Right renal pelvis (tissue), 4 donors: ENCODE results near the gene ADD3. TPM values are rescaled to one million over a fixed set of nuclear protein-coding genes. Genes with fewer than 3 reads are reported as not detected.

Source experiments
- DNase-seq, 4 donors: peaks; one replicate each; pipeline ENCODE4 v3.0.0-alpha.2; 2013; ENCODE audit warnings: low read depth in 4 of 4, low spot score in 3 of 4, missing footprints in 1 of 4
- polyA plus RNA-seq, 4 donors: library from polyadenylated mRNA; unstranded; fragments of 120-200 nt; gene quantifications; one replicate each; pipeline ENCODE4 v1.2.1, GENCODE V29; 2013; ENCODE audit not compliant: insufficient read length in 4 of 4

Gene ADD3
- polyA plus RNA-seq, 4 donors: 227 to 291 (median 272) TPM

- DNase-seq: no peak
These were observed 134.3 kb downstream of the ADD3 start for GRCh38 chr10:110141871-110142635.

- no peak for DNase-seq
These were observed 135.2 kb downstream of the ADD3 start for GRCh38 chr10:110142965-110143364.

DNA sequence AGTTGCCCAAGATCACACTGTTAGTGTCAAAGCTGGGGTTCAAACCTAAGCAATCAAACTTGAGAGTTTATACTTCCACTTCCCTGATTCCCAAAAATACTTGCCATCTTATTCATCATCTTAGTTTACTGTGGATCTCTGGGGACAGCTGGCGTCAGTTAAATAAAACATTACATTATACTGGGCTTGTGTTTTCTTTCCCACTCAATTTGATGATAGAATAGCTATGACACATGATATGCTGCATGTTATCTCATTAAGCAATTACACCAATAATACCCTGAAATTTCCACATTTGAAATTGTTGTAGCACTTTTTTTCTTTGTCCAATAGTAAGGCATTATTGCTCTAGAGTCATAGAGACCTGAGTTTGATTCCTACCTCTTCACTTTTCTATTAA, 136.7 kb downstream of the ADD3 start:
- no peak for DNase-seq

DNA sequence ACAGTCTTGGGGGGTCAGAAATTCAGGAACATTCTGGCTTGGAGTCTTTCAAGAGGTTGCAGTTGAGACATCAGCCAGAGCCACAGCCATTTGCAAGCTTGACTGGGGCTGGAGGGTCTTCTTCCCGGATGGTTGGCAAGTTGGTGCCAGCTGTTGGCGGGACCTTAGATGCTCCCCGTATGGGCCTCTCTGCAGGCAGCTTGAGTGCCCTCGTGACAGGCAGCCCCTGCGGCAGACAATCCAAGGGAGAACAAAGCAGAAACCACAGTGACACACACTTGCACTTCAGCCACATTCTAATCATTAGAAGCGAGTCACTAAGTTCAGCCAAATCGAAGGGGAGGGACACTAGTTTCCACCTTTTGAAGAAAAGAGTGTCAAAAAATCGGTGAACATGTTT, 140.2 kb downstream of the ADD3 start:
- DNase-seq: no peak

DNA sequence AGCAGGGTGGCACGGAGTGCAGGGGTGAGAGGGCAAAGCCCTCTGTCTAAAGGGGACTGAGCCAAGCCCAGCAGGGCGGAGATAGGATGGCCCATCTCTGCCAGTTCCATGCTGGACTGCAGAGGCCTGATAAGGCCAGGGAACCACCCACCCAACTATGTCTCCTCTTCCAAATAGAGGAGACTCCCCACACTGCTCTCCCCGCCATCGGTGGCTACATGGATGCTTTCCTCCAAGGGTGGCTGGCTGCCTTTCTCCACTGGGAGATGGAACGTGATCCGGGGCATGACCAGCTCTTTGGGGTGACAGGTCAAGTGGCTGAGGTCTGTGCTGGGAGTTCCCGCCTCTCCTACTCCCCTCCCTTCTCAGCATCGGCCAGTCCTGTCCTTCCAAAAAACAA, 141.5 kb downstream of the ADD3 start:
- no peak for DNase-seq

GRCh38 chr10:110150046-110150445, 142.3 kb downstream of the ADD3 start:
- DNase-seq: no peak

DNA sequence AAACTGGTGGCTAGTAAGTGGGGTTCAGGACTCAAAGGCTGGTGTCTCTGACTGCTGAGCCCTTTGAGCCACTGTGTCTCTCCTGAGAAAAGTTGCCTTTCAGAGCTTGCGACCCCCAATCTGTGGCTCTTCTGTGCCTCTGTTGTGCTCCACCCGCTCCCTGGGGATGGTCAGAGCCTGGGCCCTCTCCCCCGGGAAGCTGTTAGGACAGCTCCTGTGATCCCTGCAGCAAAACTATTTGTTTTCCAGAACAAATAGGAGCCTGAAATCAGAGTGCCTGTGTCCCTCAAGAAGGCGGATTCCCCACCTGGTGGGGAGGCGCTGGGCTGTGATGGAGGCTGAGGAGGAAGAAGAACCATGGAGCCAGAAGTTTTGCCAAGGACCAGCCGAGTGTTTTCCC, 143.2 kb downstream of the ADD3 start:
- DNase-seq: no peak

DNA sequence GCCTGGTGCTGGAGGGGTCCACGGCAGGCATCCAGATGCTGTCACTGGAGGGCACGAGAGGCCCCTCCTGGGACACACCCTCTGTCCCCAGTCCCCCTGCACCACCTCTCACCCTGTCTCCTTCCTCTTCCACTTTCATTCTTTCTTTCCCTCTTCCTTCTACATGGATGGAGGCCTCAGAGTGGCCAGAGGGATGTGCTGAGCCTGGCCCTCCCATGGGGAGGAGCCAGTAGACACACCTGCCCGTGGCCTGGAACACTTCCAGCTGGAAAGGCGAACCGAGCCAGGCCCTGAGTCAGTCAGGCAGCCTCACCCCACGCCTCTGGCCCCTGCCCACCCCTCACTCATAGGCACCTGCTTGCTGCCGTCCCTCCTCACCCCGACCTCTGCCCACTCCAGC, 143.7 kb downstream of the ADD3 start:
- DNase-seq: no peak

- DNase-seq: no peak
These were observed 144.2 kb downstream of the ADD3 start for GRCh38 chr10:110151971-110152370.

DNA sequence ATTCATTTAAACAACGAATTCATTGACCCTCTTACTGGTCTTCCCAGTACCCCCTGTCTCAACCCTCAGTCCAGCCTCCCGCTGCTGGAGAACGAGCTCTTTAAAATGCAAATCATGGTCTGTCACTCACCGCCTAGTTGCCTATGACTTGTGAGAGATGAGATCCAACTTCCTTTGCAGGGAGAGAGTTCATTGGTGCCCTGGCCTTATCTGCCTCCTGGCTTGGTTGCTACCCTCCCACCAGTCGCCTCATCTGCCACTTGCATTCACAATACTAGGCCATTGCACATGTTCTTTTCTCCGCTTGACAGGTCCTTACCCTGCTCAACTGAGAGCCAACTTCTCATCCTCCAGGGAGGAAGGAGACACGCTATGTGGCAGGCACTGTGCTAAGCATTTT, 145.6 kb downstream of the ADD3 start:
- no peak for DNase-seq

DNA sequence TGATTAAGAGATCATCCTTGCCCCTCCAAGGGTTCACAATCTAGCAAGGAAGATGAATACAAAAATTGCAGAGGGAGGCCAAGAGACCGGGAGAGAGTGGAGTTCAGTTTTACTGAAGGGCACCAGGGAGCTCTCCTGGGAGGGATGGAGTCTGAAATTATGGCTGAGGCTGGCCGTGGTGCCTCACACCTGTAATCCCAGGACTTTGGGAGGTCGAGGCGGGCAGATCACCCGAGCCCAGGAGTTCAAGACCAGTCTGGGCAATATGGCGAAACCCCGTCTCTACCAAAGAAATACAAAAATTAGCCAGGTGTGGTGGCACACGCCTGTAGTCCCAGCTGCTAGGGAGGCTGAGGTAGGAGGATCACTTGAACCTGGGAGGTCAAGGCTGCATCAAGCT, 148.3 kb downstream of the ADD3 start:
- no peak for DNase-seq

GRCh38 chr10:110158051-110159005, 150.5 kb downstream of the ADD3 start:
- DNase-seq: no peak

DNA sequence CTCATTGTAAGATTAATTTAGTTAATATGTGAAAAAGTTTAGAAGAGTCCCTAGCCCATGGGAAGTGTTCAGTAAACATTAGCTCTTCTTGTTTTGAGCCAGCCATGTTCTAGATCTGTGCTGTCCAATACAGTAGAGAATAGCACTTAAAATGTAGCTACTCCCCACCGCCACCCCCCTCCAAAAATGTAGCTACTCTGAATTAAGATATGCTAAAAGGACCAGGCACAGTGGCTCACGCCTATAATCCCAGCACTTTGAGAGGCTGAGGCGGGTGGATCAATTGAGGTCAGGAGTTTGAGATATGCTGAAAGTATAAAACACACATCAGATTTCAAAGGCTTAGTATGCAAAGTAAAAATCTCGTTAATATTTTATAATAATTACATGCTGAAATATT, 152.3 kb downstream of the ADD3 start:
- DNase-seq: no peak

DNA sequence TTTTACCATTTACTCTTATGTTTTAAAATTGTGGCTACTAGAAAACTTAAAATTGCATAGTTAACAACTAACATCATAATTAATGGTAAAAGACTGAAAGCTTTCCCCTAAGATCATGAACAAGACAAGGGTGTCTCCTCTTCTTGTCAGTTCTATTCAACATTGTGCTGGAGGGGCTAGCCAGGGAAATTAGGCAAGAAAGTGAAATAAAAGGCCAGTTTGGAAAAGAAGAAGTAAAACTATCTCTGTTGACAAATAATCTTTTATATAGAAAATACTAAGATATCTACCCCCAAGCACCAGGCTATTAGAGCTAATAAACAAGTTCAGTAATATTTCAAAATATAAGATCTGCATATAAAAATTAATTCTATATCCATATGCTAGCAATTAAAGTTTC, 152.7 kb downstream of the ADD3 start:
- DNase-seq: no peak

GRCh38 chr10:110162741-110163145, 155.0 kb downstream of the ADD3 start:
- no peak for DNase-seq

- no peak for DNase-seq
These were observed 155.5 kb downstream of the ADD3 start for GRCh38 chr10:110163192-110163773.

DNA sequence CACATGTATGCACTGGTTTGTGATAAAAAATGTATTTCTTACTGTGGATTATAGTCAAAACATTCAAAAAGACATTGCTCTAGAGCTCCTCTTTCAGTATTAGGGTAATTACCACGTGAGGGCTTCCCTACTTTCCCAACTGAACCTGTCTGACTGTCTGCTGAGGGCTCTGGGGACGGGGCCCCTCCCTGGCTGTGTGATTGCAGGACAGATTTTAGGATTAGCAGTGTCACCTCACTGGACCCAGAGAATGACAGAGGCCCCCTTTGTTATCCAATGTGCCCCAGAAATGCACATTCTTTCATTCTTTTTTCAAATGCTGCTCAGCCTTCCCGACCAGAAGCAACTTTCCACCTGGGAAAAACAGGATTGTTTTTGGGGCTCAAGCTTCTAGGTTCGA, 156.1 kb downstream of the ADD3 start:
- DNase-seq: no peak

DNA sequence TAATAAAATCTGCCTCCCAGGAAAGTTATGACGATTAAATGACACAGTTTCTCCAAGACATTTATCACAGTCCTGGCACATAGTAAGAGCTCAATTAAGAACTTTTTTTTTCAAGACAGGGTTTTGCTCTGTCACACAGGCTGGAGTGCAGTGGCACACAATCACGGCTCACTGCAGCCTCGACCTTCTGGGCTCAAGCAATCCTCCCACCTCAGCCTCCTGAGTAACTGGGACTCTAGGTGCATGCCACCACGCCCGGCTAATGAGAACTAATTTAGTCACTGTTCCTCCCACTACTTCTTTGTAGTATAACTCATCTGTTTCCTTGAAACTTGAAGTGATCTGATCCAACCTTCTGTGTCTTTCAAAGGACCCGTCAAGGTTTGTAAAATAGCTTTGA, 157.5 kb downstream of the ADD3 start:
- no peak for DNase-seq

- no peak for DNase-seq
These were observed 159.4 kb downstream of the ADD3 start for GRCh38 chr10:110167149-110167548.

DNA sequence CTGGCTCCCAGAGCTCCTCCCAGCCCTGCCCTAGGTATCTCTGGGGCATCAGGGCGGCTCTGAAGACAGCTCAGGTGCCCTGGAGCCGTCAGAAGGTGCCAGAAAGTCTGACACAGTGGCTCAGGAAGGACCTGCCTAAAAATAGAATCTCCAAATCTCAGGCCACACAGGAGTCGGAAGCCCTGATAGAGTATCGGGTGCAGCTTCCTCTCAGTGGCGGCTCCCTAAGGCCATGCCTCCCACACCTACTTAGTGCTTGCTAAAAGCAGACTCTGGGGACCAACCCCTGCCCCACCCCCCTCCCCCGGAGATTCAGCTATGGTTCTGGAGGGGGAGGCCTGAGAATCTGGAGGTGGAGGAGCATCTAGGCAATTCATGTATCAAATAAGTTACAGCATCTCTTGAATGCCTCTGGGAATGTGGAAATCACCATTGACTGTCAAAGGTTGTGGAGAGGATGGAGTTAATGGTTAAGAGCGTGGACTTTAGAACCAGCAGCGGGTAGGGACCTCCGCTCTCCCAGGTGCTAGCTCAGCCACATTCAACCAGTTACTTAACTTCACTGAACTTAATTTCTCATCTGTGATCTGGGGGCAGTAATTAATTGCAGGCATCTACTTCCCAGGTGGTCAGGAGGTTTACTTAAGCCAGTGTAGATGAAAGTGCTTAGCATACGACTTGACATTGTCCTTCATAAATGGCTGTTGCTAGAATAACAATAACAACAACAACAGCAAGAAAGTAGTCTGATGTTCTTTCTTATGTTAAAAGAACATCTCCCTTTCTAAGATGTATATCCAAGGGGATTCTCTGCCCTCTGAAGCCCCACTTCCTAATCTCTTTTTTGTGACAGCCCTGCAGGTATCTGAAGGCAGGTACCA, 161.1 kb downstream of the ADD3 start:
- no peak for DNase-seq
